Small intestine (tissue), 7 donors: ENCODE measurements around the gene ADAMTSL5. TPM values are rescaled to one million over a fixed set of nuclear protein-coding genes. Genes with fewer than 3 reads are reported as not detected.

Experiments used
- DNase-seq, 2 donors: peaks; one replicate each; pipeline versions ENCODE4 v3.0.0 to v3.0.0-alpha.2; 2013
- FAIRE-seq: peaks from 2 replicates; lab custom pipeline; 2012; peaks lifted over from hg19 to GRCh38; lab: Jason Lieb, UNC
- H3K27ac ChIP-seq, 3 donors: one replicate each; pipeline ENCODE4 v1.5.1; 2013; ENCODE audit warnings: low read length in 2 of 3, mild to moderate bottlenecking in 2 of 3, control low read depth in 1 of 3, inconsistent platforms in 1 of 3, low read depth in 1 of 3, moderate library complexity in 1 of 3
- H3K27me3 ChIP-seq, 3 donors: one replicate each; pipeline ENCODE4 v1.6.1; 2013; ENCODE audit warnings: low read length in 3 of 3, inconsistent platforms in 1 of 3; ENCODE audit not compliant: control insufficient read depth in 3 of 3, insufficient read depth in 3 of 3
- H3K36me3 ChIP-seq, 3 donors: one replicate each; pipeline ENCODE4 v1.6.1; 2013; ENCODE audit warnings: low read length in 3 of 3, inconsistent platforms in 1 of 3, low read depth in 1 of 3, mild to moderate bottlenecking in 1 of 3, moderate library complexity in 1 of 3; ENCODE audit not compliant: control insufficient read depth in 3 of 3, insufficient read depth in 2 of 3
- H3K4me1 ChIP-seq, 3 donors: one replicate each; pipeline ENCODE4 v1.6.1; 2013; ENCODE audit warnings: low read length in 2 of 3, inconsistent platforms in 1 of 3, low read depth in 1 of 3, mild to moderate bottlenecking in 1 of 3, moderate library complexity in 1 of 3; ENCODE audit not compliant: control insufficient read depth in 3 of 3, insufficient read depth in 2 of 3
- H3K4me3 ChIP-seq, 3 donors: one replicate each; pipeline ENCODE4 v1.5.1; 2013; ENCODE audit warnings: low read length in 3 of 3, control low read depth in 1 of 3, inconsistent platforms in 1 of 3, low read depth in 1 of 3, mild to moderate bottlenecking in 1 of 3, moderate library complexity in 1 of 3
- H3K9me3 ChIP-seq, 2 donors: one replicate each; pipeline ENCODE4 v1.6.1; 2013; ENCODE audit warnings: low read depth in 1 of 2, low read length in 1 of 2; ENCODE audit not compliant: control insufficient read depth in 2 of 2, insufficient read depth in 1 of 2
- WGBS, 3 donors: extraction: QIAGEN DNeasy Blood & Tissue Kit; methylation state at CpG; one replicate each; pipeline ENCODE4 v1.1.7; 2013; 5-methylcytosine and 5-hydroxymethylcytosine counted together
- polyA plus RNA-seq, 4 donors: library from polyadenylated mRNA; stranded (reverse) in 3 of 4; unstranded in 1 of 4; fragments of 200-250 nt in 3 of 4; fragments of 120-200 nt in 1 of 4; gene quantifications; one replicate each; pipeline versions ENCODE4 v1.2.1 to v1.2.3, GENCODE V29; 2013
- donor health status: healthy with polysubstance abuse.
- donor health status: control.
- donor health status: control.
- donor health status: Bipolar disorder and iron deficiency.
- donor health status: healthy.

Gene ADAMTSL5
- polyA plus RNA-seq, 4 donors = 6.4 to 24.8 (median 18.6) TPM

- Histone ChIP-seq H3K4me3 (no peak overlapping the region), H3K36me3 (peaks cover 0 to 38% (median 5%) of the 10 kb centered on the region in 3 donors), H3K9me3 (no peaks in the 10 kb centered on the region), H3K27me3 (peaks cover 5 to 36% (median 9%) of the 10 kb centered on the region in 3 donors), H3K27ac (no peak overlapping the region), H3K4me1 (peaks cover 0 to 31% (median 6%) of the 10 kb centered on the region in 3 donors)
- WGBS, 3 donors = 90 to 93% (median 91%) methylated on average over 26 of the region's 26 CpGs
- DNase-seq (peak in 1 of 2 donors; percentile 1), FAIRE-seq (no peak)
These were observed 38.0 kb downstream of the ADAMTSL5 start for GRCh38 chr19:1474765-1475351.

- DNase-seq = no peak
- Histone ChIP-seq H3K27ac (no peak overlapping the region), H3K36me3 (peaks cover 0 to 38% (median 5%) of the 10 kb centered on the region in 3 donors), H3K9me3 (no peaks in the 10 kb centered on the region), H3K4me1 (peaks cover 0 to 30% (median 6%) of the 10 kb centered on the region in 3 donors), H3K4me3 (no peak overlapping the region), H3K27me3 (peaks cover 11 to 38% (median 12%) of the 10 kb centered on the region in 3 donors)
- FAIRE-seq = no peak
- 77 to 81% (median 79%) methylated on average over 31 of the region's 31 CpGs for WGBS, 3 donors
These were observed 38.6 kb downstream of the ADAMTSL5 start for GRCh38 chr19:1474011-1474764.

GRCh38 chr19:1473085-1473851 is 39.6 kb downstream of the ADAMTSL5 start:
- Histone ChIP-seq H3K36me3 (peaks cover 0 to 38% (median 5%) of the 10 kb centered on the region in 3 donors), H3K4me3 (no peak overlapping the region), H3K27me3 (peaks cover 16 to 45% (median 16%) of the 10 kb centered on the region in 3 donors), H3K27ac (no peak overlapping the region), H3K9me3 (no peaks in the 10 kb centered on the region), H3K4me1 (peaks cover 4 to 36% (median 8%) of the 10 kb centered on the region in 3 donors)
- FAIRE-seq (no peak), DNase-seq (no peak)
- 67 to 74% (median 73%) methylated on average over 20 of the region's 20 CpGs for WGBS, 3 donors

- Histone ChIP-seq H3K9me3 (no peaks in the 10 kb centered on the region), H3K36me3 (peaks cover 0 to 37% (median 5%) of the 10 kb centered on the region in 3 donors), H3K4me3 (no peak overlapping the region), H3K4me1 (peaks cover 8 to 38% (median 8%) of the 10 kb centered on the region in 3 donors), H3K27ac (no peak overlapping the region), H3K27me3 (peaks cover 22 to 51% (median 25%) of the 10 kb centered on the region in 3 donors)
- 33 to 50% (median 47%) methylated on average over 41 to 44 of the region's 44 CpGs for WGBS, 3 donors
- no peak for FAIRE-seq
- no peak for DNase-seq
These were observed 40.4 kb downstream of the ADAMTSL5 start for GRCh38 chr19:1472231-1473084.

- H3K4me3 ChIP-seq = peak overlapping the region in 1 of 3 donors; percentile 43
- no peak for FAIRE-seq
- H3K27me3 ChIP-seq = peaks cover 28 to 59% (median 29%) of the 10 kb centered on the region in 3 donors
- H3K36me3 ChIP-seq = peaks cover 0 to 31% (median 5%) of the 10 kb centered on the region in 3 donors
- peaks cover 8 to 41% (median 8%) of the 10 kb centered on the region in 3 donors for H3K4me1 ChIP-seq
- no peak overlapping the region for H3K27ac ChIP-seq
- no peaks in the 10 kb centered on the region for H3K9me3 ChIP-seq
- WGBS, 3 donors = 10 to 22% (median 16%) methylated on average over 23 to 24 of the region's 24 CpGs
- peak in 1 of 2 donors; percentile 33 for DNase-seq
These were observed 41.2 kb downstream of the ADAMTSL5 start for GRCh38 chr19:1471515-1472160.

GRCh38 chr19:1471010-1471514 is 41.8 kb downstream of the ADAMTSL5 start:
- 1 to 6% (median 5%) methylated on average over 21 to 28 of the region's 28 CpGs for WGBS, 3 donors
- H3K4me3 ChIP-seq = peak overlapping the region; percentile 3 to 43 (median 18)
- peaks cover 33 to 65% (median 34%) of the 10 kb centered on the region in 3 donors for H3K27me3 ChIP-seq
- H3K4me1 ChIP-seq = peaks cover 8 to 46% (median 8%) of the 10 kb centered on the region in 3 donors
- FAIRE-seq (no peak), DNase-seq (peak in 1 of 2 donors; percentile 47)
- no peaks in the 10 kb centered on the region for H3K9me3 ChIP-seq
- no peak overlapping the region for H3K27ac ChIP-seq
- H3K36me3 ChIP-seq = peaks cover 0 to 26% (median 2%) of the 10 kb centered on the region in 3 donors

- Histone ChIP-seq H3K36me3 (peaks cover 0 to 20% (median 0%) of the 10 kb centered on the region in 3 donors), H3K27ac (no peak overlapping the region), H3K4me3 (peak overlapping the region; percentile 3 to 43 (median 18)), H3K4me1 (peaks cover 8 to 46% (median 8%) of the 10 kb centered on the region in 3 donors), H3K9me3 (no peaks in the 10 kb centered on the region), H3K27me3 (peaks cover 33 to 70% (median 36%) of the 10 kb centered on the region in 3 donors)
- DNase-seq (peak; percentile 43 to 57), FAIRE-seq (no peak)
- 1% methylated on average over 52 to 67 of the region's 67 CpGs for WGBS, 3 donors
These were observed 42.4 kb downstream of the ADAMTSL5 start for GRCh38 chr19:1470305-1471009.
